ENCODE data around the gene GIGYF2. TPM values are rescaled to one million over a fixed set of nuclear protein-coding genes. Genes with fewer than 3 reads are reported as not detected.
A peak's percentile ranks its signal among the peaks of the same experiment; 100 is the strongest.
"Not testable (repeated sequence)": the region's sequence is repeated elsewhere in the genome, so short reads cannot be mapped to it uniquely, and the experiment has no call there.

Gene GIGYF2
- total RNA-seq, 1 donor: 63.9 TPM

GRCh38 chr2:232699110-232699509 lies 2.0 kb downstream of the GIGYF2 start:
- DNase-seq (ENCODE audit: low read depth): no peak
- no peak for TF ChIP-seq CTCF (IDR thresholded peaks at IDR 0.05; ENCODE audit: insufficient read depth, low read depth, low read length)
- H3K4me3 ChIP-seq (ENCODE audit: low read depth, low read length): peak overlapping the region; percentile 95

GRCh38 chr2:232700154-232700553 lies 3.0 kb downstream of the GIGYF2 start:
- no peak for TF ChIP-seq CTCF (IDR thresholded peaks at IDR 0.05; ENCODE audit: insufficient read depth, low read depth, low read length)
- no peak for DNase-seq (ENCODE audit: low read depth)
- no peak overlapping the region for H3K4me3 ChIP-seq (ENCODE audit: low read depth, low read length)

- no peak for DNase-seq (ENCODE audit: low read depth)
- no peak for TF ChIP-seq CTCF (IDR thresholded peaks at IDR 0.05; ENCODE audit: insufficient read depth, low read depth, low read length)
- no peak overlapping the region for H3K4me3 ChIP-seq (ENCODE audit: low read depth, low read length)
Measured at GRCh38 chr2:232707076-232707475, 9.9 kb downstream of the GIGYF2 start.

GRCh38 chr2:232713505-232713904 lies 16.4 kb downstream of the GIGYF2 start:
- no peak overlapping the region for H3K4me3 ChIP-seq (ENCODE audit: low read depth, low read length)
- TF ChIP-seq CTCF (IDR thresholded peaks at IDR 0.05; ENCODE audit: insufficient read depth, low read depth, low read length): no peak
- DNase-seq (ENCODE audit: low read depth): no peak

- peak; percentile 23 for DNase-seq (ENCODE audit: low read depth)
- no peak for TF ChIP-seq CTCF (IDR thresholded peaks at IDR 0.05; ENCODE audit: insufficient read depth, low read depth, low read length)
- no peak overlapping the region for H3K4me3 ChIP-seq (ENCODE audit: low read depth, low read length)
Measured at GRCh38 chr2:232714969-232715368, 17.8 kb downstream of the GIGYF2 start.

- not testable (repeated sequence) for H3K4me3 ChIP-seq (ENCODE audit: low read depth, low read length)
Measured at GRCh38 chr2:232720056-232720455, 22.9 kb downstream of the GIGYF2 start.

GRCh38 chr2:232721261-232721660 lies 24.1 kb downstream of the GIGYF2 start:
- no peak overlapping the region for H3K4me3 ChIP-seq (ENCODE audit: low read depth, low read length)
- TF ChIP-seq CTCF (IDR thresholded peaks at IDR 0.05; ENCODE audit: insufficient read depth, low read depth, low read length): no peak
- no peak for DNase-seq (ENCODE audit: low read depth)

More at GRCh38 chr2:232720056-232720455, 22.9 kb downstream of the GIGYF2 start:
- not testable (repeated sequence) for DNase-seq (ENCODE audit: low read depth)

All from fibroblast of villous mesenchyme (primary cell).